Ishikawa (cell line): Measurements from ENCODE around the gene RANGAP1.

Experiments
- CEBPB ChIP-seq: IDR thresholded peaks from 2 replicates; pipeline ENCODE4 v1.6.1; 2012
- CREB1 ChIP-seq: IDR thresholded peaks from 2 replicates; pipeline ENCODE4 v1.6.1; 2012; ENCODE audit warnings: low read depth
- EGR1 ChIP-seq: IDR thresholded peaks from 2 replicates; pipeline ENCODE4 v1.6.1; 2012
- EP300 ChIP-seq: IDR thresholded peaks from 2 replicates; pipeline ENCODE4 v1.6.1; 2012; ENCODE audit warnings: borderline replicate concordance
- FOXM1 ChIP-seq: IDR thresholded peaks from 2 replicates; pipeline ENCODE4 v1.6.1; 2012; ENCODE audit warnings: low read depth, borderline replicate concordance
- MAX ChIP-seq: IDR thresholded peaks from 2 replicates; pipeline ENCODE4 v1.6.1; 2012
- NFIC ChIP-seq: IDR thresholded peaks from 2 replicates; pipeline ENCODE4 v1.6.1; 2012
- RAD21 ChIP-seq: IDR thresholded peaks from 2 replicates; pipeline ENCODE4 v1.6.1; 2012; ENCODE audit warnings: low read depth
- REST ChIP-seq: IDR thresholded peaks from 2 replicates; pipeline ENCODE4 v1.6.1; 2012; ENCODE audit warnings: low read depth, mild to moderate bottlenecking
- TAF1 ChIP-seq: IDR thresholded peaks from 2 replicates; pipeline ENCODE4 v1.6.1; 2012; ENCODE audit warnings: low read depth, mild to moderate bottlenecking
- TCF12 ChIP-seq: IDR thresholded peaks from 2 replicates; pipeline ENCODE4 v1.6.1; 2012; ENCODE audit warnings: low read depth
- TEAD4 ChIP-seq: IDR thresholded peaks from 2 replicates; pipeline ENCODE4 v1.6.1; 2012
- YY1 ChIP-seq: IDR thresholded peaks from 2 replicates; pipeline ENCODE4 v1.6.1; 2012; ENCODE audit warnings: low read depth
- ZBTB7A ChIP-seq: IDR thresholded peaks from 2 replicates; pipeline ENCODE4 v1.6.1; 2012; ENCODE audit warnings: low read depth
- TF ChIP-seq, protein P1 (sequence below): IDR thresholded peaks from 2 replicates; pipeline ENCODE4 v1.6.1; 2012

Gene RANGAP1

DNA sequence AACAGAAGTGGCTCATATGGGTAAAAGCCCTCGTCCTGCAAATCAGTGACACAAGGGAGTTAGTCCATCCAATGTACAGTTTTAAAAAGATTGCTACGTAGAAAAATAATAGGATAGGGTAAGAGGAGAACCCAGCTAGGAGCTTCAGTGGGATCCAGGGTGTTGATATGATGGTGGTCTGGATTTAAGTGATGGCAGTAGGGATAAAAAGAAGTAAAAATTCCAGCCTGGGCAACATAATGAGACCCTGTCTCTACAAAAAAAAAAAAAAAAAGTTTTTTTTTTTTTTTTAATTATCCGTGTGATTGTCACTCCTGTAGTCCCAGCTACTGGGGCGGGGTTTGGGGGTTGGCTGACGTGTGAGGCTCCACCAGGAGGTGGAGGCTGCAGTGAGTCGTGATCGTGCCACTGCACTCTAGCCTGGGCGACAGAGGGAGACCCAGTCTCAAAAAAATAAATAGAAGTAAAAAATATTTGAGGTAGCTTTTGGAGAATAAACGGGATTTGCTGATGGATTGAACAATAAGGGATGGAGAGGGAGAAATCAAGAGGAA lies 87.9 kb downstream of the RANGAP1 start:
- TF ChIP-seq RAD21 (no peak), CEBPB (no peak), TEAD4 (no peak), CREB1 (no peak), REST (no peak), NFIC (no peak), TAF1 (no peak), EP300 (no peak), ZBTB7A (no peak)
- TF ChIP-seq, protein P1, sequence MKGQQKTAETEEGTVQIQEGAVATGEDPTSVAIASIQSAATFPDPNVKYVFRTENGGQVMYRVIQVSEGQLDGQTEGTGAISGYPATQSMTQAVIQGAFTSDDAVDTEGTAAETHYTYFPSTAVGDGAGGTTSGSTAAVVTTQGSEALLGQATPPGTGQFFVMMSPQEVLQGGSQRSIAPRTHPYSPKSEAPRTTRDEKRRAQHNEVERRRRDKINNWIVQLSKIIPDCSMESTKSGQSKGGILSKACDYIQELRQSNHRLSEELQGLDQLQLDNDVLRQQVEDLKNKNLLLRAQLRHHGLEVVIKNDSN, result no peak

DNA sequence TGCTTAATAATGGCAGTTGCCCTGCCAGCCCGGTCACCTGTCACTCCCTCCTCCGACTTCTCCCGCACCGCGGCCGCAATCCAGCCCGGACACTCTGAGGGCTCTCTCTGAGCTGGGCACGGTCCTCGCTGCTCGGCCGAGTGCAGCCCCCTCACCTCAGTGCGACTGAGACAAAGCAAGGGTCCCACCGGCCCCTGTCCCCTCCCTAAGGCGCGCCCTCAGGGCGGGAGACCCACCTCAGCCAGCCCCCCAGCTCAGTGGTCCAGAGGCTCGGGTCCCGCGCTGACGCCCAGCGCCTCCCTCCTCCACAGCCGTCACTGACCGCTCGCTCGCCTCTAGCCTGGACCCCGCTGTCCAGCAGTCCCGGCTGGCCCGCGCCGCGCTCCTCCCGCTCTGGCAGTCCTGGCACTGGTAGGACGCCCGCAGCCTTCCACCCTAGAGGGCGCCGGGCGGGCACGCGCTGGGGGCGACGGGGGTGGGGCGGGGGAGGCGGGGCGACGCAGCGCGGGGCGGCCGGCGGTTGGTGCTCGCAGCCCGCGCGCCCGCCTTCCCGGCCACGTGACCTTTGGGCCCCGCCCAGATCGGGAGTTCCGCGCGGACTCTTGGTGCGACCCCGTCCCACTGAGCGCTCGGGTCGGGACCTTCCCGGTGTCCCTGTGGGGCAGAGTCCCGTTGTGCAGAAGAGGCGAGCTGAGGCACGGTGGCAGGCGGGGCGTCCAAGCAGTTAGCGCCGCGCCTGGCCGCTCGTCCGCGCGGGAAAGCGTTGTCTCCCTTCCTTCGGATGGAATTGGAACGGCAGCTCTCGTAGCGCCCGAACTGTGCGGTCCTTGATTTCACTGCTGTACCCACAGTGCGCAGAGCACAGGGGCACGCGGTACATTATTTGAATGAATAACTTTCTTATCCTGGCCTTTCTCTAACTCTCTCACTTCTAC lies 88.7 kb downstream of the RANGAP1 start:
- TF ChIP-seq YY1 (no peak), REST (peak; percentile 55), TAF1 (peak; percentile 40; the same call in 1 of the 2 replicates), ZBTB7A (peak; percentile 87), NFIC (no peak), MAX (peak; percentile 66; the same call in 1 of the 2 replicates), EGR1 (no peak), RAD21 (0 out of 2 replicates have a peak, but pooled peaks have one; percentile 4), CREB1 (no peak), FOXM1 (no peak), EP300 (no peak), CEBPB (no peak), TEAD4 (no peak), TCF12 (no peak; the same call in 1 of the 2 replicates)
- TF ChIP-seq, protein P1, result peak; percentile 95
